Right hindlimb (tissue), 1 donor: Measurements from ENCODE around the gene FRMPD3.
"Not testable (repeated sequence)": the region's sequence is repeated elsewhere in the genome, so short reads cannot be mapped to it uniquely, and the experiment has no call there.

Experiments
- DNase-seq: peaks from one replicate; pipeline ENCODE4 v3.0.0-alpha.2; 2018

FRMPD3 gene

DNA sequence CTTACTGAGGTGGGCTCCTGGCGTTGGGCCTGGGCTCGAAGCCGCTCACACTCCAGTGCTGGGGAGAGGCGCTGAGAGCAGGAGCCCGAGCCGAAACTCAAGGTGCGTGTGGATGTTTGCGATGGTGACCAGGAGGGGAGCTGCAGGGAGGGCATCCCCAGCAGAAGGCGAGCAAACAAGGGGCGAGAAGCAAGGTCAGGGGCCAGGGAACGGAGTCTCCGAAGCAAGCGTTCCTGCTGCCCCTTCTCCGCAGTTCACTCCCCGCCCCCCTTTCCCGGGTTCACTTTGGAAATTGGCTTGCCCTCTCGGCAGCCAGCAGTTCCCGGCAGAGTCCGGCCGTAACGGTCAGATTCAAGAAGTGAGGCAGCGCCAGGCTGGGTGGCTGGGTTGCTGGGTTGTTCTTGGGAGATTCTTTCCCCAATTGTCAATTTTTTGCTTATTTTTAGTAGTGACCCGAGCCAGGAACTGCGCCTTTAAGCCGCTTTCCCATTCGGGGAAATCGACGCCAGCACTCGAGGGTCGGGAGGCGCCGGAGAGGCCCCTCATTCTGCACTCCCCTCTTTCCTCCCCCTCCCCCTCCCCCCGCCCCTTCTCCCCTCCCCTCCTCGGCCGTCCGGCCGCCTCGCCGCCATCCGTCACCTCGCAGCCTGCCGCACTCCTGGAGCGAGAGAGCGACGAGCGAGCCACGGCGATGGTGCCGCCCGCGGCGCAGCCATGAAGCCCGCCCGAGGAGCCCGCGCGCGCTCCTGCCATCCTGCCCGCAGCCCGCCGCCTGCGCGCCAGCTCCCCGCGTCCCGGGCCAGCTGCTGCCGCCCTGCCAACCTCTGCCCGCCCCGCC lies at the start of gene FRMPD3:
Gene FRMPD3 (plus strand): TSS at position 655 of the 838 bp plus-strand sequence. CDS start 76,937 bp downstream, outside the sequence.
- DNase-seq: peak; percentile 28

DNA sequence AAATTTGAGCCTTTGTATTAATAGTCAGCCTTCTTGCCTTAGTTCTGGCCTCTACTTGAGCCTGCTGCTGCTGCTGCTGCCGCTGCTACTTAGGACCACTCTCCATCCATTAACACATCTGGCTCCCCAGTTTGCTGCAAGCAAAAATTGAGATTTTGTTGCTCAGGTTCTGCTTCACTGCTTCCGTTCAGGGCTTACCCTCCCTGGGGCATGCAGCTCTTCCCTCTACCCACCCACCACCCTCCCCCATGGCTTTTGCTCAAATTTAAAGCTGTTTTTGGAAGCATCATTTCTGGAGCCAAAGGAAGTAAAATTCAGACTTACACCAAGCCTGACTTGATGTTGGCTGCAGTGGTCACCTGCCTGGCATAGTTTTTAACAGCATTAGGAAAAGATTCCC lies 28.9 kb upstream of the FRMPD3 start:
- DNase-seq: no peak

DNA sequence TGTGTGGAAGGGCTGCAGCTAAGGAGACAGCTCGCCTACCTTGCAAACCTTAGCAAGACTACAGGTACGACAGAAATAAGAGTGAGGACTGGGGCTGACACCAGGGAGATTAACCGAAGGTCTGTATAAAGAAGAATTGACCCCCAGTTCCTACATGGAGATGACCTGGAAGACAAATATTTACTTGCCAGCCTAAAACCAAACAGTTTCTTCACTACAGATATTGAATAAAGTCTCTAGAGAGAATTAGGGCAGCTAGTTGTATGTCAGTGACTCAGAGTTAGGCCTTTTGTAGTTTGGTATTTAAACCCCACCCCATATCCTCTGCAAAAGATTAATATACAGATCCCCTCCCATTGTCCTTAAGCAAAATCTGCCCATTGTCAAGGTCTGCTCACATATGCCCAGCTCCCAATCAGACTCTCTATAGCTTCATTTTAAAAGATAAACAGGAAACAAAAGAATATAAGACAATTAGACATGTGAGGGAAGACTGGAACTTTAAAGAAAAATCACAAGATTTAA lies 28.1 kb upstream of the FRMPD3 start:
- DNase-seq: no peak

DNA sequence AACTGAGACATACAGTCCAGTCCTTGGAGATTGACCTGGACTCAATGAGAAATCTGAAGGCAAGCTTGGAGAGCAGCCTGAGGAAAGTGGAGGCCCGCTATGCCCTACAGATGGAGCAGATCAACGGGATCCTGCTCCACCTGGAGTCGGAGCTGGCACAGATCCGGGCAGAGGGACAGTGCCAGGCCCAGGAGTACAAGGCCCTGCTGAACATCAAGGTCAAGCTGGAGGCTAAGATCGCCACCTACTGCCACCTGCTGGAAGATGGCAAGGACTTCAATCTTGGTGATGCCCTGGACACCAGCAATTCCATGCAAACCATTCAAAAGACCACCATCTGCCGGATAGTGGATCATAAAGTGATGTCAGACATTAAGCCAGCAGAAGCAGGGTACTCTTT lies 20.4 kb upstream of the FRMPD3 start:
- no peak for DNase-seq

DNA sequence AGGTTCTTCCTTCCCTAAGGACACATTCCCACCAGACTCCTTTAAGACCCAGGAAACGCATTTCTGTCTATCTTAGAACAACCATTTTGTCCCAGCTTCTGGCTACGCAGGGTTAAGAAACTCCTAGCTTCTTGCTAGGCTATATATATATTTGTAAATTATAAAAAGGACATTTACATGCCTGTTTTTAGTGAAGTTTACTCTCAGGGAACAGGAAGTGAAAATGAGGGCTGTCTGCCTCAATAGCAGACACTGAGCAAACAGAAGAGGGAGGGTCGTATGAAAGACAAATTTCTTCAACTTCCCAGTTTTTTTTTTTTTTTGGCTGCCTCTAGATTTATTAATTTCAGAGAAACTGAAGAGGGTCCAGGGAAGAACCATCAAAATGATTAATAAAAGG lies 9.3 kb upstream of the FRMPD3 start:
- DNase-seq: no peak

DNA sequence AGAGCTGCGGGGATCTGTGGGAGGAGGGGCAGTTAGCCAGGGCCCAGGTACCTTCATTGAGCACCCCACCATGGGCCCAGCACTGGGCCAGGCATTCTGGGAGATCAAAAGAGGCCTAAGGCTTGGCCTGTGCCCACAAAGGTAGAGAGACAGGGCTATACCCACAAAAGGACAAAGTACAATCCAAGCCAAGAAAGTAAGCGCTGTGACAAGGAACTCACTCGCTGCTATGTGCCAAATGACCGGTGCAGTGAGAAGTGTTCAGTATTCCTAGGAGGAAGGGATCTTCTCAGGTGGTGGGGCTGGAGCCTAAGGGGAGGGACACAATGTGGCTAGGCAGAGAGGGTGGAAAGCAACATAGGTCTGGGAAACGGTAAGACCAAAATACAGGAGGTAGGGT lies 8.8 kb upstream of the FRMPD3 start:
- no peak for DNase-seq

DNA sequence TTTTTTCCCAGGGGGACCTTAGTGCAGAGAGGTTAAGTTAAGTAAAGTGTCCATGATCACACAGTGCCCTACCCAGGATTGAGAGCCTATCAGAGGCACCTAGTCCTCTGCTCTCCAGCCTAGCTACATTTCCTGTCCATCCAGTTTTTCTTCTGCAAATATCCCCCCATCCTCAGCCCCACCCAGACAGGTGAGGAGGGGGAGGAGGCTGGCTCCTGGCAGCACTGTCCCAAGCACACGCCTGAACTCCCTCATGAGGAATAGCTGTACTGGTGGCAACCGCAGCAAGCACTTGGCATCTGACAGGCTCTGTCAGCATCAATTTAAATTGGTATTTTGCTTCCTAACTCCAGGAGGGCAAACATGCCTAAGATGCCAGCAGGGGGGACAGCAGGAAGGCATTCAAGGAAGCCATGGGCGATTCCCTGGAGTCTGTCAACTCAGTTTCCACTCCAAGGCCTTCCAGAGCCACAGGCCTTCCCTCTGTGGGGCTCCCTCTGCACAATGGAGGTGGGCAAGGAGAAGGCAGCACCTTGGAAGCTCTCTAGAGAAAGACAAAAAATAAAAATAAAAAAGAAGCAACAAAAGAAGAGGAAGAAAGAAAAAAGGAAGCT lies 6.4 kb upstream of the FRMPD3 start:
- DNase-seq: no peak

DNA sequence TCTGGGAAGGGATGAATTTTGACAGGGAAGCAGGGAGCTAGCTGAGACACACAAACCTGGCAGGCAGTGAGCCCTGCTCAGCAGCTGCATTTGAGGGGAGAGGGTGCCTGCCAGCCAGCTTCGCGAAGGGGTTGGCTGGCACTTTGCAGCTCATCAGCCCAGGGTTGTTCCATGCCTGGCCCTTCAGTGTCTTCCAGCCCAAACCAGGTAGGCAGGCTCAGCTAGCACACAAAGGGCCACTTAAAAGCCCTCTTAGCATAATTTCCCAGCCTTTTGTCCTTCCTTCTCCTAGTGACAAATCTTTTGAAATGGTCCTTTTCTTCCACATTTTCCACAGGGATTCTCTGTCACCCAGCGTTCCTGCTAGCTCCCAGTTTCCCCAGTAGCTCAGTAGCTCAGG lies 4.3 kb upstream of the FRMPD3 start:
- DNase-seq: no peak

DNA sequence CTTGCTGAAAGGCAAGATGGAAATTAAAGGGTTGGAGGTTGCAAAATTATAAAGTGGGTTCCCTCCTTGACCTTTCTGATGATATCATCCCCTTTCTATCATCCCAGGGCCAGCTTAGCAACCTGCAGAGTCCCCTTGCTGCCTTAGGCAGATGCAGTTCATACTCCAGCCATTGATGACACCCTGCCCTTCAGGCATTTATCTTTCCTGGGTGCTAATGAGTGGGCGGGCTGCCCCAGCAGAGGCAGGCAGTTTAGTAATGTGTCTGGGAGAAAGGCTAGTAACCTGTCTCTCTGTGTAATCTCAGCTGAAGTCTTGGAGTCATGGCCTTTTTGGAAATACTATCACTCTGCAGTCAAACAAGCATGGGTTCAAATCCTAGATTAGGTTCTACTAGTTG lies 3.8 kb upstream of the FRMPD3 start:
- no peak for DNase-seq

DNA sequence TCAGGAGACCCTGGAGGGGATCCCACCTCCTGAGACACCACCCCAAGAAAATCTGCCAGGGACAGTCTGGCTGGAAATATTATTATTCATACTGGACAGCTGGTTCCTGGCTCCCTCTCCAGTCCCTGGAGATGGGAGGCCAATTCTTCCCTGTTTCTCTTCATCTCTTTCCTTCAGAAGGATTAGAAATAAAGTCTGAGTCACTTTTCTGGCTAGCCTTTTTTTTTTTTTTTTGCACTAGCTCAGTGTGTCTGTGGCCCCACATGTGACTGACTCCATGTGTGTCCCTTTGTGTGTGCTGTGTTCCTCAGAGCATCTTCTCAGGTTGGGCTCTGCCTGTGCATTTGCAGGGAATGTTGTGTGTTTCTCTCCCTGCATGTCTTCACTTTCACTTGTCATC lies 1.8 kb upstream of the FRMPD3 start:
- no peak for DNase-seq

DNA sequence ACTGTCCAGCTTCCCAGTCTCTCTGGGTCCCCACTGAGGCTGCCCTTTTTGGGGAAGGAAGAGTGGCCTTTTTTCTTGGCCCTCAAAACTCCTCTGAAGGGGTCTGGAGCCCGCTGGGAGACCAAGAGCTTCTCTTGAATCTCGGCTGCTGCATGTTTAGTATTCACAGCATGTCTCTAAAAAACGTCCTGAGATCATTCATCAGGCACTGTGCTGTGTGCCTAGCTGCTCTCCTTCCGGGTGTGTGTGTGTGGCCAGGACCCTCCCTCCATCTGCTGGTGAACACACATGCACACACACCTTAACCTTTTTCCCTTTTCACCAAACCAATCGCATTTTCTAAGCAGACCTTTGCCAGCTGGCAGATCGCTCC lies 841 bp upstream of the FRMPD3 start:
- no peak for DNase-seq

DNA sequence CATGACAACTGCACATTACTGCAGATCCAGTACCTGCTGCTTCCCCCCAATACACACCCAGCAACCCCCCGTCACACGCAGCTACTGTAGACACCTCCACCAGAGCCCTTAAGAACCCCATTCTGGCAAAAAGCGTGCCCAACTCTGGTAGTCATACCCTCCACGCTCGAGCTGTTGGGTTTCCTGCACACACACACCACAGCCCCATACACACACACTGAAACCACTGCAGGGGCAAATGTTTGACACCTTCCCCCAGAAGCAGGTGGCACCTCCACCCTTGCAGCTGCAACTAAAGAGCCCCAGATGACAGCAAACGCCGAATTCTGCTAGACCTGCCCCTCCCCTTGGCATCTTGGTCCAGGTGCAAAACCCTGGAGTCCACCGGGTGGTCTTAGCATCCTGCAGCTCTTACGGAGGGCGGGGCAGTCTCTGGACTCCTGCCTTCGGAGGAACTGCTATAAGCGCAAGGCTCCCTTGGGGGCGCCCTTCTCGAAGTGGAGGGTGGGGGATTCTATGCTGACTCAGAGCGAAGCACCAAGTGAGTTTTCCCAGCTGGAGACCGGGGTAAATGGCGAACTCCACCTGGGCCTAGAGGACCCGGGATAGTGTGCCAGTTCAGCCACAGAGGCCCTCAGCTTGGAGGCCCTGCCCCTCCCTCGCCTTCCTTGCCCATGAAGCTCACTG lies 1.5 kb downstream of the FRMPD3 start:
- no peak for DNase-seq

DNA sequence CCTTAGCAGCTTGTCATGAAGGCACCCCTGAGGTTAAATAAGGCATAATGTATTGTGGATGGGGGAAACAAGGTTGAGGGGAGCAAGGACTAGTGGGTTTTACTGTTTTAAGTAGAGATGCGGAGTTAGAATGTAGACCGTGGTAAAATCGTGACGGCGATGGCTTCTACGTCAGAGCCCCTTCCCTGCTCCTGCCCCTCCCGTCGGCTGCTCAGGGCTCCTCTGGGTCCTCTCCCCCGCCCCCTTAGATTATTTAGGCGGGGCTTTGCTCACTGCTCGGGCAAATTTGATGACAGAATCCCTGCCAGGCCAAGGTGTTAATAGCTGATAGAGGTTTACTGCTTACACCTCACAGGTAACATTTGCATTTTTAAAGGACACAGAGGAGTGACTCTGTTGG lies 2.3 kb downstream of the FRMPD3 start:
- DNase-seq: no peak

DNA sequence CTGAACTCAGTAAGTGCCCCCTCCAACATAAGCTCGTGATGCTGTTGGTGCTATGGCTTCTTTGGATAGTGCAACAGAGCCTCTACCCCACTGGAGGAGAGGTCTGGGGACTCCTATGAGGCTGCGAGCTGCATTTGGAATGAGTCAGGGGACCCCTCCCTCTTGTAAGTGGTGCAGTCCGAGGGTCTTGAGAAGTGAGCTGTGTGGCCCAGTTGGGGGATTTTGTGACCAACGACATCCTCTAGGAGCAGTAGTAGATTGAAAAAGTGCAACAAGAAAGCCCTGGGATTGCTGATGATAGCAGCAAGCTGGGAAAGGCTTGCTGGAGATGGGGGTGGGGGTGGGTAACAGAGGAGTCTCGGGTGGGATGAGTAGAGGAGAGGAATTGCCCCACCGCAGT lies 3.1 kb downstream of the FRMPD3 start:
- no peak for DNase-seq

DNA sequence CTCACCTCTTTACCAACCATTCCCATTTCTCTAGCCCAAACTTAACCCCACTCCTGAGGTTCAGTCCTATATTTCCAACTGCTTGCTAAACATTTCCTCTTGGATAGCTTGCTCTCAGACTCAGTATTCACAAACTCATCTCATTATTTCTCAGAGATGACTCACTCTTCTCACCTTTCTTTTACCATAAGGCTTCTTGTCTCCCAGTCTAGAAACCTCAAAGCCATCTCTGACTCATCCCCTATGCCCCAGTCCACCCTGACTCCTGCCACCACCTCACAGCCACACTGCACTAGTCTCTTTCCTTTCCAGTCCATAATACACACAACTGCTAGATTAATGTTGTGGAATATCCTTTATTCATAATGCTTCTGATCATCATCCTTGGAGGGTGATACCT lies 4.8 kb downstream of the FRMPD3 start:
- no peak for DNase-seq

DNA sequence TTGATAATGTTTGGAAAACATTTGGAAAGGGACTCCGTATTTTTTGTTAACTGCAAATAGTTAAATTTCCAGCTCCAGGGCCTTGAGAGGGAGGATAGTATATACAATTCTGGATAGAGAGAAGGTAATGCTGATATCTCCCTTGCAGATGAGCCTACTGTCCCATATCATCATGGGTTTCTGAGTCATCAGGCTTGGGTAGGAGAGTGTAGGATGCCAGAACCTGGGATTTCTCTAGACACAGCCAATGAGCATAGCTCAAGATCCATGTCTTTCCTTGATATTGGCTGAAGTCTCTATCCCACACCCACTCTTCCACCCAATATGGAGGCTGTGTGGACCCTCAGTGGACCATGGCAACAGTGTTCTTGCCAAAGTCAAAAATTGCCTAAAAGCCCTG lies 7.8 kb downstream of the FRMPD3 start:
- DNase-seq: no peak

DNA sequence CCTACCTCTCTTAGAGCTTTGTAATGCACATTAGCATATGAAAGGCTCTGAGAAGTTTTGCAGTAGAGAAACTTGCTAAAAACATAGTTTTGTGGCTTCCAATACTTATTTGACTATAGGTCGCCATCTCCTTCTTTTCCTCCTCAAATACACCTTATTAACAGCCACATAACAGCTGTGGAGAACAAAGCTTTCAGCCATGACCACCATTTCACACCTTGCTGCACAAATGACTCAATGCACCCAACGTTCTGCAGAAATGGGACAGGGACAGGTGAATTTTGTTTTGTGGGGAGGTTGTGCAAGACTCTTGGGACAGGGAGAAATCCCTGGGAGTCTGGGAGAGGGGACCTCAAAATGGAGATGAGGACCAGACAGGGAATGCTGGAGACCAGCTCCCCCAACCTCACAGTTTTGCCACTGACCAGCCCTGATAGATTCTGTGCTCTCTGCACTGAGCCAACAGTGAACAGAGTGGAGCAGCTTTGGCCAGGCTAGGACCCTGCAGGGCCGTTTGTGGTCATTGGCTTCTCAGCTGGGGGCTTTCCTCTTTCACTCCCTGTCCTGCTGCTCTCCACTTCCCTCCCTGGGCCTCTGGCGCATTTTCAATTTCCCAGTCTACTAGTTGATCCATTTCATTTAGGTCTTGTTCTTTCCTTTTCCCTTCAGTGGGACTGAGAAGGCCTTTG lies 16.6 kb downstream of the FRMPD3 start:
- no peak for DNase-seq

DNA sequence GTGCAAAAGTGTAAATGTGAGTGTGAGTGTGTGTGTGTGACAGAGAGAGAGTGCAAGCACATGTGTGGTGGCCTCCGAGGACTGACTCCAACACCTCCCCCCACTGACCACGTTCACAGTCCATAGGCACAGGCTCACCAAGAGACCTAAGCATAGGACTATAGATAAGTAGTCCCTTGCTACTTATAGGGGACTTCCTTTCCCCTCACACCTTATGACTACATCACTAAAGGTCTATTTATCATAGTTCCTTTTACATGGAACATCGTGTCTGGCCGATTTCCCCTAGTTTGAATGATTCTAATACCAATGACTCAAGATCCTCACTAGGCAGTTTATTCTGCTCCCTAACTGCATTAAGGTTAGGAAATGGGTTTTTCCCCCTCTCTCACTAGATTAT lies 17.8 kb downstream of the FRMPD3 start:
- DNase-seq: no peak

DNA sequence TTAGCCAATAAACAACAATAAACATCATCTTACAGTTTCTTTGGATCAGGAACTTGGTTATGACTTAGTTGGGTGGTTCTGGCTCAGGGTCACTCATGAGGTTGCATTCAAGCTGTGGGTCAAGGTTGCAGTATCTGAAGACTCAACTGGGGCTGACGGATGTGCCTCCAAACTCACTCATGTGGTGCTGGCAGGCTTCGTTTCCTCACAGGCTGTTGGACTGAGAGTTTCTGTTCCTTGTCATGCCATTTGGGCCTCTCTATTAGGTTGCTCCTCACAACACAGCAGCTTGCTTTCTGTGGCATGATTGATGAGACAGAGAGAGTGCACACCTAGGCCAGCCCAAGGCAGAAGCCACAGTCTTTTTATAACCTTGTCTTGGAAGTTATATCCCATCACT lies 20.7 kb downstream of the FRMPD3 start:
- no peak for DNase-seq

DNA sequence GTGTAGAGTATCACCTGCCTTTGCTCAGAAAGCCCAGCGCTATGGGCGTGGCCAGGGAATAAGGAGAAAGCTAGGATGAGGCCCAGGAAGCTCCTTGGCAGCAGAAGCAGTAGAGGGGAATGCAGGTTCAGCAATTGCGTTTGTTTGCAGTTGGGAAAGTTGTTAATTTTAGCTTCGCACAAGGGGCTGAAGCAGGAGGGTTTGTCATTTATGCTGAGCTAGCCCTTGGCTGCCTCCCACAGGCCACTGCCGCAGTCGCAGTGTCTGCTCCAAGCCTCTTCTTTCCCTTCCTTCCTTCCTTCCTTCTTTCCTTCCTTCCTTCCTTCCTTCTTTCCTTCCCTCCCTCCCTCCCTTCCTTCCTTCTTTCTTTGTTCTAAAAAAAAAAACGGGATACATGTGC lies 21.5 kb downstream of the FRMPD3 start:
- DNase-seq: no peak

DNA sequence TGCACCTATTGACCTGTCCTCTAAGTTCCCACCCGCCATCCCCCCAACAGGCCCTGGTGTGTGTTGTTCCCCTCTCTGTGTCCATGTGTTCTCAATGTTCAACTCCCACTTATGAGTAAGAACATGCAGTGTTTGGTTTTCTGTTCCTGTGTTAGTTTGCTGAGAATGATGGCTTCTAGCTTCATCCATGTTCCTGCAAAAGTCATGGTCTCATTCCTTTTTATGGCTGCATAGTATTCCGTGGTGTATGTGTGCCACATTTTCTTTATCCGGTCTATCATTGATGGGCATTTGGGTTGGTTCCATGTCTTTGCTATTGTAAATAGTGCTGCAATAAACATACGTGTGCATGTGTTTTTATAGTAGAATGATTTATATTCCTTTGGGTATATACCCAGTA lies 22.0 kb downstream of the FRMPD3 start:
- not testable (repeated sequence) for DNase-seq

DNA sequence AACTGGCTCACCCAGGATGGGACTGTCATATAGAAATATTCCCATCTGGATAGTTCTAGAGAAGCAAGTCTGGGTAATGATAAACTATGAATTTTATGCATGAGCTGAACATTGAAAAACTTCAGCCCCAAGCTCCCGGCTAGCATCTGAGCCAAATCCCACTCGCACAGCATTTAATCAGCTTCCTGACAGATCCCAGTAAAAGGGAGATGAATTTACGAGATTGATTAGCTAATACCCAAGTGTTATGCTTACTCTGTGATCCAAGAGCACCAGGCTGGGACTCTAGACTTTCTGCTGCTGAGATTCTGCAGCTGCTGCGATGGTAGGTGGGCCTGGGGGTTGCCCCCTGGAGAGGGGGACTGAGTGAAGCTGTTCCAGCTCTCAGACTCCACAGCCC lies 28.0 kb downstream of the FRMPD3 start:
- no peak for DNase-seq

DNA sequence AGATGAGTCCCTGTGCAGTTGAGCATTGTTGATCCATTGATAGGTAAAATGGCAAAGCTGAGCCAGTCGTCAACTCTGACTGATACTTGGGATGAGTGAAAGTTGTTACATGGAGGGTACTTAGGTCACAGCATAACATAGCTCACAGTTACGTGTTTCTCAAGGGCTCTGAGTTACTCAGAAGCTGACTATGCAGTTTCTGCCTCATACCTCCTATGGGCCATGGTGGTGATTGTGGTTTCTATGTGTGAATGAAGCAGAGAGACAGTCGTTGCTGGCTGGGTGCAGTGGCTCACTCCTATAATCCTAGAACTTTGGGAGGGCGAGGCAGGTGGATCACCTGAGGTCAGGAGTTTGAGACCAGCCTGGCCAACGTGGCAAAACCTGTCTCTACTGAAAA lies 30.8 kb downstream of the FRMPD3 start:
- DNase-seq: no peak
